Measurements from ENCODE around the gene URM1. TPM values are rescaled to one million over a fixed set of nuclear protein-coding genes. Genes with fewer than 3 reads are reported as not detected.

URM1 gene
- total RNA-seq, 2 experiments from 2014 or later: 28.4 to 28.8 TPM

DNA sequence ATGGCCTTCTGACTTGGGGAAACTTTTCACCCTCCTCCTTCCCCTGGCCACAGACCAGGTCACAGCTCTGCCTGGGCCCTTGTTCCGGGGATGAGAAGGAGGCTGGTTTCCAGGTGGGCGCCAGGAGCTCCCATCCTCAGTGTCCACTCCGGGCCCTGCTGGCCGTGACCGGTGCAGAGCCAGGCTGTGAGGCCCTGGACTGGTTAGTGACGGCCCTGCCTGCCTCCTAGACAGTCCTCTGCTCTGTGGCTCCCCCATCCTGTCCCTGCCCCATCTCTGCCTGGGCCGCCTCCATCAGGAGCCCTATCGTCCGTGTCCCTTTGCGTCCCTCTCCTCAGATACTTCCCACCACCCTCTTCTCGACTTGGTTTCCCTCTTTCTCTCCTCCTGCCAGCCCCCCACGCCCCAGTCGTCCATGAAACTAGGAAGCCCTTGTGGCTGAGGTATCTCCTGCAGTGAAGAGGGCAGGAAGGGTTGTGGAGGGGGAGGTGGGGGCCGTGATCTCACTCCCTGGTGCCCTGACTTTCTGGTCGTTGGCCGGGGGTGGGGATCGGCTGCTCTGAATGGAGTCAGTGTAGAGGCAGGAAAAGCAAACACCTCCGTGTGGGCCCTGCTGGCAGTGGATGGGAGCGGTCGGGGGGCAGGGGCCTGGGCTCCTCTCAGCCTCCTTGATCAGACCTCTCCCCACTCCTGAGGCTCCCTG, 34.1 kb downstream of the URM1 start:
- TF ChIP-seq, protein P1, sequence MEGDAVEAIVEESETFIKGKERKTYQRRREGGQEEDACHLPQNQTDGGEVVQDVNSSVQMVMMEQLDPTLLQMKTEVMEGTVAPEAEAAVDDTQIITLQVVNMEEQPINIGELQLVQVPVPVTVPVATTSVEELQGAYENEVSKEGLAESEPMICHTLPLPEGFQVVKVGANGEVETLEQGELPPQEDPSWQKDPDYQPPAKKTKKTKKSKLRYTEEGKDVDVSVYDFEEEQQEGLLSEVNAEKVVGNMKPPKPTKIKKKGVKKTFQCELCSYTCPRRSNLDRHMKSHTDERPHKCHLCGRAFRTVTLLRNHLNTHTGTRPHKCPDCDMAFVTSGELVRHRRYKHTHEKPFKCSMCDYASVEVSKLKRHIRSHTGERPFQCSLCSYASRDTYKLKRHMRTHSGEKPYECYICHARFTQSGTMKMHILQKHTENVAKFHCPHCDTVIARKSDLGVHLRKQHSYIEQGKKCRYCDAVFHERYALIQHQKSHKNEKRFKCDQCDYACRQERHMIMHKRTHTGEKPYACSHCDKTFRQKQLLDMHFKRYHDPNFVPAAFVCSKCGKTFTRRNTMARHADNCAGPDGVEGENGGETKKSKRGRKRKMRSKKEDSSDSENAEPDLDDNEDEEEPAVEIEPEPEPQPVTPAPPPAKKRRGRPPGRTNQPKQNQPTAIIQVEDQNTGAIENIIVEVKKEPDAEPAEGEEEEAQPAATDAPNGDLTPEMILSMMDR (IDR thresholded peaks at IDR 0.05): no peak
- ChIA-PET CTCF (no interaction called here), POLR2A (no interaction called here)
- Histone ChIP-seq H3K27me3 (ENCODE audit: control insufficient read depth in 1 of 2, insufficient read depth in 2 of 2, low read length in 2 of 2) (peaks cover 12 to 16% of the 10 kb centered on the region in 2 experiments), H3K4me3 (ENCODE audit: low read length) (no peak overlapping the region), H3K27ac (ENCODE audit: low read depth in 1 of 2, low read length in 2 of 2) (no peak overlapping the region), H3K4me1 (ENCODE audit: insufficient read depth, low read length) (no peaks in the 10 kb centered on the region), H3K36me3 (ENCODE audit: insufficient read depth, low read length) (no peaks in the 10 kb centered on the region), H3K9me3 (ENCODE audit: control insufficient read depth in 1 of 2, insufficient read depth in 1 of 2, low read length in 2 of 2) (no peaks in the 10 kb centered on the region)
- ATAC-seq (ENCODE audit: poor library complexity): no peak
- H3K4me3 Mint-ChIP-seq: no peak overlapping the region
- intact Hi-C loops (cut with DNase I, micrococcal nuclease): no loop called here
- no peak overlapping the region for H3K27ac Mint-ChIP-seq
- no peaks in the 10 kb centered on the region for H3K9me3 Mint-ChIP-seq
- DNase-seq: no peak
- no peaks in the 10 kb centered on the region for H3K4me1 Mint-ChIP-seq (ENCODE audit: low read depth)
- H3K36me3 Mint-ChIP-seq (ENCODE audit: low read depth): no peaks in the 10 kb centered on the region
- peaks cover 26% of the 10 kb centered on the region for H3K27me3 Mint-ChIP-seq

- H3K36me3 Mint-ChIP-seq (ENCODE audit: low read depth): no peaks in the 10 kb centered on the region
- Histone ChIP-seq H3K27ac (ENCODE audit: low read depth in 1 of 2, low read length in 2 of 2) (no peak overlapping the region), H3K36me3 (ENCODE audit: insufficient read depth, low read length) (no peaks in the 10 kb centered on the region), H3K4me3 (ENCODE audit: low read length) (no peak overlapping the region), H3K27me3 (ENCODE audit: control insufficient read depth in 1 of 2, insufficient read depth in 2 of 2, low read length in 2 of 2) (peaks cover 12 to 16% of the 10 kb centered on the region in 2 experiments), H3K4me1 (ENCODE audit: insufficient read depth, low read length) (no peaks in the 10 kb centered on the region), H3K9me3 (ENCODE audit: control insufficient read depth in 1 of 2, insufficient read depth in 1 of 2, low read length in 2 of 2) (no peaks in the 10 kb centered on the region)
- ChIA-PET CTCF (no interaction called here), POLR2A (no interaction called here)
- no peaks in the 10 kb centered on the region for H3K9me3 Mint-ChIP-seq
- H3K4me3 Mint-ChIP-seq: no peak overlapping the region
- peaks cover 28% of the 10 kb centered on the region for H3K27me3 Mint-ChIP-seq
- DNase-seq (no peak), ATAC-seq (ENCODE audit: poor library complexity) (no peak)
- H3K27ac Mint-ChIP-seq: no peak overlapping the region
- intact Hi-C loops (cut with DNase I, micrococcal nuclease): no loop called here
- no peaks in the 10 kb centered on the region for H3K4me1 Mint-ChIP-seq (ENCODE audit: low read depth)
- TF ChIP-seq, protein P1 (IDR thresholded peaks at IDR 0.05): no peak
Observed at GRCh38 chr9:128405780-128406171, 34.6 kb downstream of the URM1 start.

DNA sequence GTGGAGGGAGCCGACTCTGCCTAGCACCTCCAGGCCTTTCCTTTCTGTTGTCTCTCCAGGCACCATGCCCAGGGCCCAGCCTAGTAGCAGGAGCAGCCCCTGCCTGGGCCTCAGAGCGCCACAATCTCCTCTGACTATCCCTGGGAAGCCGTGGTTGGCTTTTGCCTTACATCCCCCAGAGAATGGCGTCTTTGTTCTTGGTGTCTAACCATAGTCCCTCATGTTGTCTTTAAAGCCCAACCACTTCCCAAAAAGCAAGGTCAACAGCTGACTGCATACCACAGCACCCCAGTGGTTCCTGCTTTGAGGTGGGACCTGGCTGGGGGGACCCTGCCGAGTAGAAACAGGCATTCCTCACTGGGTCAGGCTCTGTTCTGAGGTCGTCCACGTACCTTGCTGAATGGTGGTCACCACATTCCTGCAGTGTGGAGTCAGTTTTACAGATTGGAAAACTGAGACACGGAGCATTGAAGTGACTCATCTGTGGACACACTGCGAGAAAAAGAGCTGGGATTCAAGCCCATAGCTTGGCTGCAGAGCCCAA, 35.7 kb downstream of the URM1 start:
- Histone ChIP-seq H3K9me3 (ENCODE audit: control insufficient read depth in 1 of 2, insufficient read depth in 1 of 2, low read length in 2 of 2) (no peaks in the 10 kb centered on the region), H3K36me3 (ENCODE audit: insufficient read depth, low read length) (no peaks in the 10 kb centered on the region), H3K27ac (ENCODE audit: low read depth in 1 of 2, low read length in 2 of 2) (no peak overlapping the region), H3K4me3 (ENCODE audit: low read length) (no peak overlapping the region), H3K27me3 (ENCODE audit: control insufficient read depth in 1 of 2, insufficient read depth in 2 of 2, low read length in 2 of 2) (peaks cover 15 to 16% of the 10 kb centered on the region in 2 experiments), H3K4me1 (ENCODE audit: insufficient read depth, low read length) (no peaks in the 10 kb centered on the region)
- ATAC-seq (ENCODE audit: poor library complexity) (no peak), DNase-seq (no peak)
- ChIA-PET CTCF (no interaction called here), POLR2A (no interaction called here)
- H3K4me1 Mint-ChIP-seq (ENCODE audit: low read depth): no peaks in the 10 kb centered on the region
- TF ChIP-seq, protein P1 (IDR thresholded peaks at IDR 0.05): no peak
- peaks cover 38% of the 10 kb centered on the region for H3K27me3 Mint-ChIP-seq
- no peaks in the 10 kb centered on the region for H3K9me3 Mint-ChIP-seq
- intact Hi-C loops (cut with DNase I, micrococcal nuclease): no loop called here
- no peak overlapping the region for H3K27ac Mint-ChIP-seq
- no peak overlapping the region for H3K4me3 Mint-ChIP-seq
- H3K36me3 Mint-ChIP-seq (ENCODE audit: low read depth): no peaks in the 10 kb centered on the region

Measured in CD4-positive, alpha-beta T cell (primary cell).